Gastroesophageal sphincter (tissue), 3 donors: Measurements from ENCODE around the gene C5orf24.

Experiments
- EP300 ChIP-seq: sonication (generic); formaldehyde crosslinking; IDR thresholded peaks from one replicate; pipeline ENCODE4 v1.6.1; 2017; ENCODE audit warnings: antibody characterized with exemption, mild to moderate bottlenecking
- TF ChIP-seq, protein P1 (sequence below), 4 experiments: fragments of 200-600 bp in 2 of 4; fragments of 450-650 bp in 2 of 4; sonication (generic) in 1 of 4; IDR thresholded peaks; one replicate each; pipeline ENCODE4 v1.5.1; 2017 to 2019; ENCODE audit warnings: antibody characterized with exemption in 4 of 4, mild to moderate bottlenecking in 2 of 4, moderate library complexity in 2 of 4

- TF ChIP-seq EP300 = no peak
- TF ChIP-seq, protein P1, sequence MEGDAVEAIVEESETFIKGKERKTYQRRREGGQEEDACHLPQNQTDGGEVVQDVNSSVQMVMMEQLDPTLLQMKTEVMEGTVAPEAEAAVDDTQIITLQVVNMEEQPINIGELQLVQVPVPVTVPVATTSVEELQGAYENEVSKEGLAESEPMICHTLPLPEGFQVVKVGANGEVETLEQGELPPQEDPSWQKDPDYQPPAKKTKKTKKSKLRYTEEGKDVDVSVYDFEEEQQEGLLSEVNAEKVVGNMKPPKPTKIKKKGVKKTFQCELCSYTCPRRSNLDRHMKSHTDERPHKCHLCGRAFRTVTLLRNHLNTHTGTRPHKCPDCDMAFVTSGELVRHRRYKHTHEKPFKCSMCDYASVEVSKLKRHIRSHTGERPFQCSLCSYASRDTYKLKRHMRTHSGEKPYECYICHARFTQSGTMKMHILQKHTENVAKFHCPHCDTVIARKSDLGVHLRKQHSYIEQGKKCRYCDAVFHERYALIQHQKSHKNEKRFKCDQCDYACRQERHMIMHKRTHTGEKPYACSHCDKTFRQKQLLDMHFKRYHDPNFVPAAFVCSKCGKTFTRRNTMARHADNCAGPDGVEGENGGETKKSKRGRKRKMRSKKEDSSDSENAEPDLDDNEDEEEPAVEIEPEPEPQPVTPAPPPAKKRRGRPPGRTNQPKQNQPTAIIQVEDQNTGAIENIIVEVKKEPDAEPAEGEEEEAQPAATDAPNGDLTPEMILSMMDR (IDR thresholded peaks at IDR 0.05) = peak in 2 of 4 experiments; percentile 18 to 21
These were observed at the start of gene C5orf24 for GRCh38 chr5:134845852-134846640.
